CD4-positive, alpha-beta T cell treated with Interleukin-6 for 4 hours (primary cell): ENCODE measurements around the gene PRKCSH.
"Not testable (repeated sequence)": the region's sequence is repeated elsewhere in the genome, so short reads cannot be mapped to it uniquely, and the experiment has no call there.

Experiments
- DNase-seq: peaks from one replicate; pipeline ENCODE4 v3.0.0-alpha.2; 2020; ENCODE audit warnings: mixed read lengths

PRKCSH gene

DNA sequence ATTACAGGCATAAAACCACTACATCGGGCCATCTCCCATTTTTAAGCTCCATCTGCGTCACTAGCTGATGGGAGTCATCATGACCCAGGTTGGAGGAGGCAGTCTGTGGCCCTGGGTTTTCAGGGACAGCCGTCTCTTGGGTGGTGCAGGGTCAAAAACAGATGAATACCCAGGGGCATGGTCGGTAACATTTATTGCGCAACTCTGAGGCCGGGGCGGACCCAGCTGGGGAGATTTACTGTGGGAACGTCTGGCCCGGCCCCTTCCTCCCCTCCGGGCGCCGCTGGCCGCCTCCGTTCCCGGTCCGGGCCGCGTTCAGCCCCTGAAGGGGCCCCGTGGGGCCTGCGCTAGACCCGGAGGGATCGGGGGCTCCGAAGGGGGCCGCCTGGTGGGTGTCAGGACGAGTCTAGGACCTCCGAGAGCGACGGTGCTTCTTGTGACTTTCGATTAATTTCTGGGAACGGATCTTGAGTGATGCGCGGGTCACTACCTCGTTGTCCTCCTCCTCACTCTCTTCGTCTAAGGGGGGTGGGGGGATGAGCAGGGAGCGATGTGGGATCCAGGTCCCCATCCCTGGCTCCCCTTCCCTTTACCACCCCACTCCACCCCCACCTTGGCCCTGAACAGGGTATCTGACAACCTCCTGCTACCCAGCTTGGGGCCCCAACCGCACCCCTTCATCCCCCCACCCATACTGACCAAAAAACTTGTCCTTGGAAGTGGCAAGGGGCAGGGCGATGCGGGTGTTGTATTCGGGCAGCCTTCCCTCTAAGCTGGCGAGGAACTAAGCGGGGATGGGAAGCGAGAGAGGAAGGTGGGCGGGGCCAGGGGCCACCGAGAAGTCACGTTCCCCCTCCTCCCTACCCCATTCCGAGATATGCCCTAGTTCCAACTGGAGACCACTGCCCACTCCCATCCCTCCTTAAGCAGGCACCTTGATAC, 14.7 kb upstream of the PRKCSH start:
- peak; percentile 24 for DNase-seq

DNA sequence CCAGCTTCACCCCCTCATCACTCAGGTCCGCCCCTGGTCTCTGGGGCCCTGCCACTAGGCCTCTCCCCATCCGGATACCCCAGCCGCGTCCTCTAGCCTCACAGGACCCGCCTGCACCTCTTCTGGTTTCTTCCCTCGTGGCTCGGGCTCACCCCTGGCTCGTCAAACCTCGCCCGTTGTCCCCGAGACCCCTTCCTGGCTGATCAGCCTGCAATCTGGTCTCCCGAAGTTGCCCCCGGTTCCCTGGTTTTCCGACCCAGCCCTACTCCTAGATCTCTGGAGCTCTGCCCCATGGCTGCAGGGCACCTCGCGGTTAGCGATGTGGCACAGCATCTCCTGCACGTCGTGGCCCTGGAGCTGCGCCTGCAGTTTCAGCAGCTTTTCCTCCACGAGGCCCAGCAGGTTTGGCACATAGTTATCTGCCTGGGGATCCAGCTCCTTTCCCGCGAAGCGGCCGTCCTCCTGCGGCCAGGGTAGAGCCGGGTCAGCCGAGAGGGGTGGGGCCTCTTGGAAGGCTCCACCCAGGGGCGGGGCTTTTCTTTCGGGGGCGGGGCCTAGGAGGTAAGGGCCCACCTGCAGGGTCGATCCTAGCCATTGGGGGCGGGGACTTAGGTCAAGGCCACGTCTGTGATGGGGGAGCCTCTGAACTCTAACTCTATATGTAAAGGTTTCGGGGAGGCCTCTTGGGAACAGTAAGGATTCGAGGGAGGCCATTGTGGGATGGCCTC, 13.9 kb upstream of the PRKCSH start:
- DNase-seq = peak; percentile 21

DNA sequence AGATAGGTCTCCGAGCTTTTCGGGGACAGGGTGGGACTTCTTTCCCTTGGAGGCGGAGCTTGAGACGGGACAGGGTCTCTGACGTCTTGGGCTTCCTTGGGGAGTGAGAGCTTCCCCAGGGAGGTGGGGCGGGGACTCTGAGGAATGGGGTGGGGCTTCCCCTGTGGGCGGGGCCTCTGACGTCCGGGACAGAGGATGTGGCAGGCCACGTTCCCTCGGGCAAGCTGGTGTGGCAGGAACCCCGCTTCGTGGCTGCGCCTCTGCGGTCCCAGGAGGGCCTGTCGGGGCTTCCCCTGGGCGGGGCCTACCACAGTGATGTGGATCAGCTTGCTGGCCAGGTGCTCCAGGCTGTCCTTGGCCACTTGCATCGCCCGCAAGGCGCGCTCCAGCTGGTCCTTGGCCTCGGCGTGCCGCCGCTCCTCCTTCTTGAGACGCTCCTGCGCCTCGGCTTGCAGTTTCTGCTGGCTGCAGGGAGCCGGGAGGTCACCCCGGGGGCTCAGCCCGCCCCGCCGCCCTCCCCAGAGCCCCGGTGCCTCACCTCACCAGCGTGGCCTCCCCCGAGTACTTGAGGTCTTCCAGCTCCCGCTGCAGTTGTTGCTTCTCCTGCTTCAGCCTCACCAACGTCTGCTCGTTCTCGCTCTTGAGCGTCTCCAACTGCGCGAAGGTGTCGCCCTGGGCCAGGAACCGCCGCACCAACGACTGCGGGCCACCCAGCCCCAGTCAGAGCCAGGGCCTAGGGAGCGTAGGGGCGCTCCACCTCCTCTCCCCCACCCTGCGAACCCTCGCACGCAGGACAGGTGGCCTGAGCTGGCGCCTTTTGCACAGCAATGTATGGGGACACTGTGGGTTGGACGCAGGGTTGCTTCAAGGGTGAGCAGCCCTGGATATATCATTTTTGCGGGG, 13.0 kb upstream of the PRKCSH start:
- peak; percentile 66 for DNase-seq

DNA sequence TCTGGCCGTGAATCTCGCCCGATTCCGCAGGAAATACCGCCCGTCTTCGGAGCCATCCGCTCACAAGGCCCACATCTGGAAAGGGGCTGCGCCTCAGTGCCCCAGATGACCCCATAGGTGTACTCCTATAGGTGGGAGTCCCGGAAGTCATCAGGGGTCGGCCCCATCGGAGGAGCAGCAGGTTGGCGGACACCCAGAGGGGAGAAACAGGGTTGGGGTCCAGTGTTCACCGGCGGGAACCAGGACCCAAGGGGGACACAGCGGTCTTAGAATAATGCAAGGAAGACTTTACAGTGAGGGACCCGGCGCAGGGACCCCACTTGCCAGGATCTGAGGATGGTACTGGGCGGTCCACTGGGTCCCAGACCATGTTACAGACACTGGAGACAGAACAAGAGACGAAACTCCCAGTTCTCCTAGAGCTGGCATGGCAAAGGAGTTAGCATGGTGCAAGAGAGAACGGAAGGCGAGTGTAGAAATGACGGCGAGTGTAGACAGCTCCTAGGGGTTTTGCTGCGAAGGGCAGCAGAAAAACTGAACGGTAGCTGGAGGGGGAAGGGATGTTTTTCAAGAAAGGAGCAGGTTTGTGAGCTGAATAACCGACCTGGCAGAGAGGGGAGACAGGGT, 12.2 kb upstream of the PRKCSH start:
- DNase-seq = no peak

DNA sequence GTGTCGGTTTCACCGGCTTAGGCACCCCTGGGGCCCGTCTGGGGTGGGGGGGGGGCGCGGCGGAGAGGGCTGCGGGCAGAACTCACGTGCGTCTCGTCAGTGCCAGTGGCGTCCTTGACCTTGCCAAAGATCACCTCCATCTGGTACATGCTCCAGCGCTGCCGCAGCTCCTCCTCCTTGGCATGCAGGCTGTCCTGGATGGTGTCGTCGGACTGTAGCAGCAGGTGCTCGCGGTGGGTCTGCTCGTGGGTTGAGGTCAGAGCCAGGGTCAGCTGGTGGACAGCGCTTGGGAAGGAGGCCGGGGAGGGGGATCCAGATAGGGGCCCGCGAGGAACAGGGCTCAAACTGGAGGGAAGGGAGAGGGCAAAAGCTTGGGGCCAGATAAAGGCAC, 11.6 kb upstream of the PRKCSH start:
- DNase-seq = no peak

DNA sequence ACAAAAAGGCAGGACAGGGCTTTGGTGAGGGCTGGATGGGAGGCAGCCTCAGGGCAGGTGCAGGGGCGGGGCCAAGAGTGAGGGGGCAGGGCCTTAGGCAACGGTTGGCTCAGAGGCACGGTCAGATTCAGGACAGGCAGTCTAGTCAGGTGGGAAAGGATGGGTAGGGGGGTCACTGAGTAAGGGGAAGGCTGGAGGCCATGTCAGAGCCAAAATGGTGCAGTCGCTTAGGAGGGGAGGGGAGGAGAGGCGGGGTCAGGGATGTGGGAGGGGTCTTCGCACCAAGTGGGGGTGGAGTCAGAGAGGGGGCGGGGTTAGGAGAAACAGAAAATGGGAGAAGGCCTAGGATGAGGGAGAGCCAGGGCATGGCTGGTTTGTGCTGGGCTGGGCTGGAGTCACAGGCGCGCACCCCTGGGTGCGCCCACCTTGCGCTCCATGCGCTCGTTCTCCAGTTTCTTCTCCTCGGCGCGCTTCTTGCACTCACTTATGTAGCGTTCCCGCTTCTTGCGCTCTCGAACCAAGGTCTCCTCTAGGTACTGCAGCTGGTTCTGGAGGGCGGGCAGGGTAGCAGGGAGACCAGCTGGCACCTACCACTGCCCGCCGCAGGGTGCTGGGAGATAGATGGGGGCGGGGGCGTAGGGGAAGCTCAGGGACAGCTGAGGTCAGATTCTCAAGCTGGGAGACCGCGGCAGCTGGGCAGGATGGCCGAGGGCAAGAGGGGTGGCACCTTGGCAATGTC, 9.5 kb upstream of the PRKCSH start:
- DNase-seq = no peak

DNA sequence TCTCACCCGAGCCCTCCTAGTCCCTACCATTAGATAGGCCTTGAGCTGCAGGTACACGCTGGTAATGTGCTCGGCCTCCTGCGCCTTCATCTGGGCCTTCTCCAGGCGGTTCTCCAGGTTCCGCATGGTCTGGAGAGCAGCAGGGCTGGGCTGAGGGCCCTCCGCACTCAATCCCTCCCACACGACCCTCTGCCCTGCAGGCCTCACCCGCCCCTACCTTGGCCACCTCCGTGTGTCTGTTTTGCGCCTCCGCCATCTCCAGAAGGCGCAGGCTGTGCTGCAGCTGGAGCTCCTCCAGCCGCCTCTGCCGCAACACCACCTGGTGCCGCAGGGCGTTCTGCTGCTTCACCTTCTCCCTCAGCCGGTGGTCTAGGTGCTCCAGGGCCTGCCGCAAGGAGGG, 8.8 kb upstream of the PRKCSH start:
- no peak for DNase-seq

DNA sequence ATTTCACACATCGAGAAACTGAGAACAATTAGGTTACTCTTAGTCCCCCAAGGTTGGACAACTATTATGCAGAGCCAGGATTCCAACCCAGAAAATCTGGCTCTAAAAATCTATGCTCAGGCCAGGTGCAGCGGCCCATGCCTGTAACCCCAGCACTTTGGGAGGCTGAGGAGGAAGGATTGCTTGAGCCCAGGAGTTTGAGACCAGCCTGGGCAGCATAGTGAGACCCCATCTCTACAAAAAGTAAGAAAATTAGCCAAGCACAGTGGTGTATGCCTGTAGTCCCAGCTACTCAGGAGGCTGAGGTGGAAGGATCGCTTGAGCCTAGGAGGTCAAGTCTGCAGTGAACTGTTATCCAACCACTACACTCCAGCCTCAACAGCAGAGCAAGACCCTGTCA, 1.9 kb upstream of the PRKCSH start:
- not testable (repeated sequence) for DNase-seq

DNA sequence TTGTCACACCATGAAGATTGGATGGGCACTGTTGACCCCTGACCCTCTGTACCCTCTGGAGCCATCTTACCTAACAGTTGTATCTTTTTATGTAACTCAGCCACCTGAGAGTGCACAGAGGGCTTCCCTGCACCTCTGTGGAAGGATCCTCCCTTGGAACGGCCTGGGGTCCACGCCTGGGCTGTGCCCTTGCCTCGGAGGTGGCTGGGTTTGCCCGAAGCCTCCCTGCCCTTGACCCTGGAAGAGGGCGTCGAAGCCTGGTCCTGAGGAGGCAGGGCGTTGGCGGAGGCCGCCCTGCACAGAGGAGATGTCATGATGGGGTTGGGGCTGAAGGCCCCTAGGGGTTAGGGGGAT, 755 bp upstream of the PRKCSH start:
- no peak for DNase-seq

DNA sequence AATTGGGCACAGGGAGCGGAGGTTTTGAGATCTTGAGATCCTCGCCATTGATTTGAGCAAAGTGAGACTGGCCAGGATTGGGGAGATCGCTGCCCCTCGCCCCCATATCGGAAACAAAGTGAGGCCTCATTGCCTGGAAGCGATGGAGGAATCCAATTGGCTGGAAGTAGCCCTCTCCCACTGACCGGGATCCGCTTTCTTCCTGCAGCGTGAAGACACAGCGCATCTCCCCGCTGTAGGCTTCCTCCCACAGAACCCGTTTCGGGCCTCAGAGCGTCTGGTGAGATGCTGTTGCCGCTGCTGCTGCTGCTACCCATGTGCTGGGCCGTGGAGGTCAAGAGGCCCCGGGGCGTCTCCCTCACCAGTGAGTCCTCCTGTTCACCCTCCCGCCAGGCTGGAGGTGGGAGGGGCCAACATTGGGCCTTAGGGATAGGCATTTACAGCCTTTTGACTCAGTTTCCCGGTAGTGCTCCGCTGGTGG, 438 bp downstream of the PRKCSH start:
- DNase-seq = no peak

DNA sequence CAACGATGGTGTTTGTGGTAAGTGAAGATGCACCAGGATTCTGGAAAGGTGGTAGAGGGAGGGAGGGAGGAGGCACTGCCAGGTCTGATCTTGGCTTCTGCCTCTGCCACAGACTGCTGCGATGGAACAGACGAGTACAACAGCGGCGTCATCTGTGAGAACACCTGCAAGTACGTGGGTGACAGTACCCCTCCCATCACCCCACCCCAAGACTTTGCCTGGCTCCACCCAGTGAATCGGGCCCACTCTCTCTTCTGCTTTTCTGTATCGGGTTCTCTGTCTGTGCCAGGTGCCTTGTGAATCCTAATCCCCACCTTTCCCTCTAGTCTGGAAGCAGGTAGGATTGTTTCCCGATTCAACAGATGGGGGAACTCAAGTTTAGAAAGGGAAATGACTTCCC, 2.5 kb downstream of the PRKCSH start:
- DNase-seq = no peak

DNA sequence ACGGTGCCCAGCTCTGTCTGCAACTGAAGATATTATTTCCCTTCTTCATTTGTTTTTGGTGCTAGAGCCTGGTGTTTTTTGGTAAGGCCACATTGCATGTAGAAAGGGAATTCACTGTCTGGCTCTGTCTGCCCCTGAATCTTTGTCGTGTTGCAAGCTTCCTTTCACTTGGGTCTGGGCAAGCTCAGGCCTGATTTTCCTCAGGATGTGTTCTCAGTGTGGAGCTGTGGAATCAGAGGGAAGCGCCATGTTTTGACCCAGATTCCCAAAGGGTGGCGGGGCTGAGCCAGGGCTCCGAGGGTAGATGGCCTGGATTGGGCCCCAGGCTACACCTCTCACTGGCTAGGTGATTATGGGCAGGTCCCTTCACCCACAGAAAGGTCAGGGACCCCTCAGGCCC, 8.6 kb downstream of the PRKCSH start:
- DNase-seq = no peak

DNA sequence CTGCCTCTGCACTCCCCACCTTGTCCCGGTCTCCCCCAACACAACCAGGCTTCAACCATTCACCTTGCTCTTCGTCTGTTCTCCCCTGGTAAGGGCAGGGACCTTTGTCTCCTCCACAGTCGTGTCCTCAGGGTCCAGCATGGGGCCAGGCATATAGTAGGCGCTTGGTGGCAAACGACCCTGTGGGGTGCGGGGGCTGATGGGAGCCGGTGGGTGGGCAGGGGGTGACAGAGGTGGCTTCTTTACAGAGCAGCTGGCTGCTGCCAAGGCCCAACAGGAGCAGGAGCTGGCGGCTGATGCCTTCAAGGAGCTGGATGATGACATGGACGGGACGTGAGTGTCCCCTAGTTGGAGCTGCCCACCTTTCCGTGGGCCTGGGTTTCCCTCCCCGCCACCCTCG, 9.7 kb downstream of the PRKCSH start:
- no peak for DNase-seq

DNA sequence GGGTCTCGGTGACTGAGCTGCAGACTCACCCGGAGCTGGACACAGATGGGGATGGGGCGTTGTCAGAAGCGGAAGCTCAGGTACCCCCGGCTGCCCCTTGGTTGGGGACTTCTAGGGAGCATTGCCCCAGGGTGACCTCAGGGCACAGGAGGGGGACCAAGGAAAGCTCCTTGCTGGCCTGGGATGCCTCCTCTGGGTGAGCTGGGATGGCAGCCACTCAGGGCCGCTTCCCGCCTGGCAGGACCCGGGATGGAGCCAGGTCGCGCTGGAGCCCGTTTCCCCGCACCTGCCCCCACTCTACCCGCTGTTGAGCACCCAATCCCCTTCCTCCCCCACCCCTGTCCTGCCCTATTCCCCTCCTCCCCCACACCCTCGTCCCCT, 10.8 kb downstream of the PRKCSH start:
- no peak for DNase-seq

DNA sequence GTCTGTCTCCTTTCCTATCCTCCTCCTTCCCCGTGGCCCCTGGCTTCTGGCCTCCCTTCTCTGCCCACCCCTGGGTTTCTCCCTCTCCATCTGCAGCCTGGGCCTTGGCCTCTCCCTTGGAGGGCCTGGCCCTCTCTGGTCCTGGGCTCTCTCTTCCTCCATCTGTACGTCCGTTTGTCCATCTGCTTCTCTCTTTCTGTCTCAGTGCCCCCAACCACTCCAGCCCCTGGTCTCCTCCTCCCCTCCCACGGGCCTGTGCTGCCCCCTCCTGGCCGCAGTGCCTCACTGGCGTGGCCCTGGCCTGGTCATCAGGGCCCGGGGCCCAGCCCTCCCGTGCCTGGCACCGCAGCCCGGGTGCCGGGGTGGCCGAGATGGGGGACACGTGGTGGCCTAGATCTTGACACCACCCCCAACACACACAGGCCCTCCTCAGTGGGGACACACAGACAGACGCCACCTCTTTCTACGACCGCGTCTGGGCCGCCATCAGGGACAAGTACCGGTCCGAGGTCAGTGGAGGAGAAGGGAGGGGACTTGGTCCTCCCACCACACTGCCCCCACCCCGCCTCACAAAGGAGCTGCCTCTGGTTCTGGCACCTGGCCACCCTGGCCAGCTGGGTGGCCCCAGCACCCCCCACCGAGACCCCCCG, 11.3 kb downstream of the PRKCSH start:
- peak; percentile 54 for DNase-seq

DNA sequence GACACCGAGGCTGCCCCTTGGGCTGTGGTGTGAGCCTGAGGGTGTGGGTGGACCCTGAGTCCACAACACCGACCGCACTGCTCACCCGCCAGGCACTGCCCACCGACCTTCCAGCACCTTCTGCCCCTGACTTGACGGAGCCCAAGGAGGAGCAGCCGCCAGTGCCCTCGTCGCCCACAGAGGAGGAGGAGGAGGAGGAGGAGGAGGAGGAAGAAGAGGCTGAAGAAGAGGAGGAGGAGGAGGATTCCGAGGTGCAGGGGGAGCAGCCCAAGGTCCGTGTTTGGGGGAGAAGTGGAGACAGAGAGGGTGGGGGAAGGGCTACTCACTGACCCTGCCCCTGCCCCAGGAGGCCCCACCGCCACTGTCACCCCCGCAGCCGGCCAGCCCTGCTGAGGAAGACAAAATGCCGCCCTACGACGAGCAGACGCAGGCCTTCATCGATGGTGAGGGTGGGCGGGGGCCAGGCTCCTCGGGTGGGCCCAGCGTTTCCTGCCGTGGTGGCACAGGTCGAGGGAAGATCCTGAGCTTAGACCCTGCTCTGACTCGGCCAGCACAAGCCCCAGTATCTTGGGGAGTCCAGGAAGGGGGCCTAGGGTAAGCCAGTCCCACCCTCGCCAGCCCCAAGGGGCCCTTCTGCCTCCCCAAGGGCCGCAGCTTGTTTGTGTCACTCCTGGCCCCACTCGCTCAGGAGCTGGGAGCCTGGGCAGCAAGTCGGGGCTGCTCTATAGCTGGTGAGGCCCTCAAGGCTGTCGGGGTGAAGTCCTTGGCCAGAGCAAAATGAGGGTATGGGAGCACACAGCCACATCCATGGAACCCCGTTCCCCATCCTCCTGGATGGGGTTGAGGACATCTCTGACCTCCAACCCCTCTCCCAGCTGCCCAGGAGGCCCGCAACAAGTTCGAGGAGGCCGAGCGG, 12.2 kb downstream of the PRKCSH start:
- DNase-seq = no peak

DNA sequence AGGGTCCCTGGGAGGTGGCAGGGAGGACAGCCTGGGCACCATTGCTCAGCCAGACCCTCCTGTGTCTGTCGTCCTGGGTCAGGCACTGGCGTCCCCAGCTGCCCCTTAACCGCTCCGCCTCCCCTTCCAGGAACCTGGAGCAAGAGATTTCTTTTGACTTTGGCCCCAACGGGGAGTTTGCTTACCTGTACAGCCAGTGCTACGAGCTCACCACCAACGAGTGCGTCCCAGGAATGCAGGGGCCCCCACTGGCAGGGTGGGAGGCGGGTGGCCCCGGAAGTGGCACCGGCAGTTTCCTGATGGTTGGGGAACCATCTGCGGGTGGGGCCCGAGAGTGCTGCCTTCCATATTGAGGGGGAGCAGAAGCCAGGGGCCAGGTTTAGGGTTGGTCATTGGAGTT, 13.0 kb downstream of the PRKCSH start:
- DNase-seq = no peak

DNA sequence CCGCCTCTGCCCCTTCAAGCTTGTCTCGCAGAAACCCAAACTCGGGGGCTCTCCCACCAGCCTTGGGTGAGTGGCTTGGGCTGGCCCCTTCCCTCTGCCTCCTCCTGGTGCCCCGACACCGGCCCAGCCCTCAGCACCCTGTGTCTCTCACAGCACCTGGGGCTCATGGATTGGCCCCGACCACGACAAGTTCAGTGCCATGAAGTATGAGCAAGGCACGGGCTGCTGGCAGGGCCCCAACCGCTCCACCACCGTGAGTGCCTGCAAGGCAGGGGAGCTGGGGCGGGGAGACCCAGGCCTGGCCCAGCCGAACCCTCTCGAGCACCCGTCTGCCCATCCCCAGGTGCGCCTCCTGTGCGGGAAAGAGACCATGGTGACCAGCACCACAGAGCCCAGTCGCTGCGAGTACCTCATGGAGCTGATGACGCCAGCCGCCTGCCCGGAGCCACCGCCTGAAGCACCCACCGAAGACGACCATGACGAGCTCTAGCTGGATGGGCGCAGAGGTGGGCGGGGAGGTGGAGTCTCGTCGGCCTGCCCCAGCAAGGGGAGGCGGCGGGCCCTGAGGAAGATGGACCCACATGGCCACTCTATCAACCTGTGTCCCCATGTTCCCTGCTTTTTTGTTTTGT, 13.6 kb downstream of the PRKCSH start:
- no peak for DNase-seq

DNA sequence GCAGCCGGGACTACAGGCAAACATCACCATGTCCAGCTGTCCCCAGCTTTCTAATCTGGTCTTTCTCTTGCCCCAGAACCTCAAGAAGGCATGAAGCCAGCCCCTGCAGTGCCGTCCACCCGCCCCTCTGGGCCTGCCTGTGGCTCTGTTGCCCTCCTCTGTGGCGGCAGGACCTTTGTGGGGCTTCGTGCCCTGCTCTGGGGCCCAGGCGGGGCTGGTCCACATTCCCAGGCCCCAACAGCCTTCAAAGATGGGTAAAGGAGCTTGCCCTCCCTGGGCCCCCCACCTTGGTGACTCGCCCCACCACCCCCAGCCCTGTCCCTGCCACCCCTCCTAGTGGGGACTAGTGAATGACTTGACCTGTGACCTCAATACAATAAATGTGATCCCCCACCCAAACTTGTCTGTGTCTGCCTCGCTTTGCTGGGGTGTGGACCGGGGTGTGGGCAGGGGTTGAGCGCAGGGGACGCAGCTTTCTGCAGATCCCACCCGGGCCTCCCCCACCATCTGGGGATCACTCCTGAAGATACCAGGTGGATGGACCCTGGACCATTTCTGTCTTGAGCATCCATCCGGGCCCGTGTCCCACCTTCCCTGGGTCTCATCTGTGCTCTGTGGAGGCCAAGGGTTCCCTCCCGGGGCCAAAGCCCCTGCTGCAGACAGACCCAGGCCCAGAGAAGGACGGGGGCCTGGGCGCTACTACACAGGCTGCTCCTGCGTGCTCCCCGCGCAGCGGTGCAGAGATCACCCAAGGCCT, 15.3 kb downstream of the PRKCSH start:
- no peak for DNase-seq
